Transverse colon (tissue), 4 donors: ENCODE data around the gene CCDC154. TPM values are rescaled to one million over a fixed set of nuclear protein-coding genes. Genes with fewer than 3 reads are reported as not detected.

ENCODE experiments used
- DNase-seq: peaks from one replicate; pipeline ENCODE4 v3.0.0-alpha.2; 2019
- H3K27ac ChIP-seq, 4 donors: fragments of 200-600 bp; sonication (generic); 2 replicates each; pipeline ENCODE4 v1.5.1; 2016 to 2018; ENCODE audit warnings: inconsistent platforms in 4 of 4
- H3K27me3 ChIP-seq: fragments of 200-600 bp; sonication (generic); 2 replicates; pipeline ENCODE4 v1.5.1; 2017; ENCODE audit warnings: inconsistent platforms
- H3K36me3 ChIP-seq, 4 donors: fragments of 200-600 bp; sonication (generic); 2 replicates each; pipeline ENCODE4 v1.5.1; 2017 to 2019; ENCODE audit warnings: inconsistent platforms in 4 of 4
- H3K4me1 ChIP-seq, 4 donors: fragments of 200-600 bp; sonication (generic); 2 replicates each; pipeline ENCODE4 v1.5.1; 2017 to 2020; ENCODE audit warnings: inconsistent platforms in 4 of 4
- H3K4me3 ChIP-seq, 4 donors: fragments of 200-600 bp; sonication (generic); 1 replicate in 1 of 4; 2 replicates in 3 of 4; pipeline versions ENCODE4 v1.5.1 to v1.6.1; 2017 to 2019; ENCODE audit warnings: inconsistent platforms in 4 of 4
- H3K9me3 ChIP-seq, 2 donors: fragments of 200-600 bp; sonication (generic); 2 replicates each; pipeline ENCODE4 v1.5.1; 2017 to 2019; ENCODE audit warnings: inconsistent platforms in 2 of 2
- CTCF ChIP-seq, 5 experiments: fragments of 200-600 bp in 3 of 5; fragments of 450-650 bp in 2 of 5; sonication (generic) in 3 of 5; IDR thresholded peaks; 1 replicate in 2 of 5; 2 replicates in 3 of 5; pipeline ENCODE4 v1.5.1; 2016 to 2017; ENCODE audit warnings: antibody characterized with exemption in 5 of 5, inconsistent platforms in 3 of 5, mild to moderate bottlenecking in 2 of 5, moderate library complexity in 1 of 5
- EP300 ChIP-seq: sonication (generic); formaldehyde crosslinking; IDR thresholded peaks from one replicate; pipeline ENCODE4 v1.6.1; 2017; ENCODE audit warnings: antibody characterized with exemption, low read depth
- POLR2A ChIP-seq: fragments of 450-650 bp; IDR thresholded peaks from one replicate; pipeline ENCODE4 v1.6.1; 2016; ENCODE audit warnings: antibody characterized with exemption, mild to moderate bottlenecking, moderate library complexity
- POLR2AphosphoS5 ChIP-seq, 3 donors: sonication (generic); formaldehyde crosslinking; IDR thresholded peaks; one replicate each; pipeline ENCODE4 v1.6.1; 2016; ENCODE audit warnings: antibody characterized with exemption in 3 of 3
- WGBS, 2 donors: methylation state at CpG; one replicate each; pipeline ENCODE4 v1.1.5; 2018; ENCODE audit warnings: low coverage in 1 of 2; 5-methylcytosine and 5-hydroxymethylcytosine counted together
- in situ Hi-C, 4 donors: fragments of 200-750 bp; cut with MboI; loops; one replicate each; pipeline versions ENCODE4 v1.15.0 to v1.15.1; 2017; ENCODE audit warnings: low sequenced_read_pairs in 3 of 4, low pct_ligation_motif_present in 1 of 4, low pct_unique_long_range_greater_than_20kb in 1 of 4
- intact Hi-C: fragments of 100-400 bp; cut with DNase I; formaldehyde crosslinking; loops from one replicate; pipeline ENCODE4 v1.15.1; 2023; ENCODE audit warnings: low total_unique reads
- total RNA-seq, 4 donors: library from RNA; depleted of rRNA; stranded (reverse); fragments of >200 nt; gene quantifications; one replicate each; pipeline ENCODE4 v1.1.0, GENCODE V29; 2016

Gene CCDC154
- total RNA-seq, 4 donors from 2014 or later, result 0.16 to 0.41 TPM; not detected in 2

GRCh38 chr16:1387331-1387730, 57.0 kb downstream of the CCDC154 start:
- no peak for TF ChIP-seq POLR2A
- TF ChIP-seq EP300, result no peak
- TF ChIP-seq POLR2AphosphoS5 (IDR thresholded peaks at IDR 0.05), result no peak
- TF ChIP-seq CTCF (IDR thresholded peaks at IDR 0.05), result no peak
- in situ Hi-C loops (no loop called here), intact Hi-C loops (no loop called here)
- DNase-seq, result no peak
- no peak overlapping the region for H3K4me3 ChIP-seq
- H3K4me1 ChIP-seq, result no peaks in the 10 kb centered on the region
- no peaks in the 10 kb centered on the region for H3K9me3 ChIP-seq
- no peak overlapping the region for H3K27ac ChIP-seq
- 95% methylated on average over 16 of the region's 16 CpGs; no CpG with 5 or more reads in 1 of the 2 donors for WGBS, 2 donors
- H3K36me3 ChIP-seq, result peaks cover 0 to 19% (median 8%) of the 10 kb centered on the region in 4 donors
- no peaks in the 10 kb centered on the region for H3K27me3 ChIP-seq

- TF ChIP-seq POLR2AphosphoS5 (IDR thresholded peaks at IDR 0.05), result no peak
- no peak for TF ChIP-seq EP300
- no peak for TF ChIP-seq POLR2A
- no peak for TF ChIP-seq CTCF (IDR thresholded peaks at IDR 0.05)
- no peaks in the 10 kb centered on the region for H3K9me3 ChIP-seq
- H3K4me3 ChIP-seq, result no peak overlapping the region
- intact Hi-C loops (no loop called here), in situ Hi-C loops (no loop called here)
- peaks cover 0 to 19% (median 6%) of the 10 kb centered on the region in 4 donors for H3K36me3 ChIP-seq
- no peaks in the 10 kb centered on the region for H3K27me3 ChIP-seq
- no peak overlapping the region for H3K27ac ChIP-seq
- H3K4me1 ChIP-seq, result peaks cover 0 to under 1% (median under 1%) of the 10 kb centered on the region in 4 donors
- no peak for DNase-seq
- 98% methylated on average over 39 of the region's 39 CpGs; no CpG with 5 or more reads in 1 of the 2 donors for WGBS, 2 donors
Measured at GRCh38 chr16:1385232-1385631, 59.1 kb downstream of the CCDC154 start.

Other genes with a start within 250 kb of the CCDC154 start
- gene TPSG1, start 219.3 kb downstream of the CCDC154 start, total RNA-seq, result 10 to 100 TPM in 3 of 4 donors, not detected in 1; 20.9 to 41.0 (median 24.0) TPM
- gene TPSB2, start 214.4 kb downstream of the CCDC154 start, total RNA-seq, result 10 to 100 TPM; 12.5 to 35.2 (median 24.8) TPM
- gene TPSAB1, start 203.9 kb downstream of the CCDC154 start, total RNA-seq, result 10 to 100 TPM in 3 of 4 donors, 1 to 10 TPM in 1; 9.4 to 33.7 (median 23.8) TPM
- gene TPSD1, start 188.5 kb downstream of the CCDC154 start, total RNA-seq, result 10 to 100 TPM in 1 of 4 donors, 1 to 10 TPM in 2, not detected in 1; 4.6 to 12.0 (median 7.8) TPM
- gene UBE2I, start 134.9 kb downstream of the CCDC154 start, total RNA-seq, result 100 to 1,000 TPM in 1 of 4 donors, 10 to 100 TPM in 3; 55.4 to 110 (median 58.5) TPM
- 100 to 1,000 TPM in 1 of 4 donors, 10 to 100 TPM in 1, 1 to 10 TPM in 2; 7.3 to 190 (median 11.4) TPM for gene BAIAP3, start 110.9 kb downstream of the CCDC154 start, total RNA-seq
- gene TSR3, start 92.7 kb downstream of the CCDC154 start, total RNA-seq, result 100 to 1,000 TPM in 1 of 4 donors, 10 to 100 TPM in 3; 56.4 to 135 (median 75.3) TPM
- 100 to 1,000 TPM in 1 of 4 donors, 10 to 100 TPM in 3; 53.8 to 130 (median 79.1) TPM for gene GNPTG, start 92.6 kb downstream of the CCDC154 start, total RNA-seq
- gene UNKL, start 29.9 kb downstream of the CCDC154 start, total RNA-seq, result 10 to 100 TPM; 15.2 to 86.4 (median 24.2) TPM
- 10 to 100 TPM in 2 of 4 donors, 1 to 10 TPM in 1, not detected in 1; 1.2 to 13.2 (median 13.2) TPM for gene UQCC4, start 23.8 kb downstream of the CCDC154 start, total RNA-seq
- 1 to 10 TPM in 1 of 4 donors, not detected in 3; 1.2 TPM for gene PERCC1, start 13.5 kb downstream of the CCDC154 start, total RNA-seq
- 100 to 1,000 TPM in 2 of 4 donors, 10 to 100 TPM in 2; 57.6 to 171 (median 95.0) TPM for gene CLCN7, start 30.5 kb upstream of the CCDC154 start, total RNA-seq
- gene PTX4, start 44.4 kb upstream of the CCDC154 start, total RNA-seq, result not detected
- 10 to 100 TPM; 22.2 to 98.1 (median 49.6) TPM for gene TELO2, start 48.8 kb upstream of the CCDC154 start, total RNA-seq
- 10 to 100 TPM in 3 of 4 donors, 1 to 10 TPM in 1; 9.4 to 22.5 (median 13.3) TPM for gene TMEM204, start 89.1 kb upstream of the CCDC154 start, total RNA-seq
- 10 to 100 TPM; 16.2 to 26.6 (median 22.0) TPM for gene IFT140, start 167.5 kb upstream of the CCDC154 start, total RNA-seq
- gene CRAMP1, start 167.8 kb upstream of the CCDC154 start, total RNA-seq, result 10 to 100 TPM; 10.1 to 52.7 (median 16.2) TPM
- gene JPT2, start 233.7 kb upstream of the CCDC154 start, total RNA-seq, result 10 to 100 TPM; 12.0 to 31.5 (median 25.1) TPM